NCI-H1105 treated with DMSO at 0.1 percent for 48 hours (cell line): ENCODE measurements around the gene DYNC2I2.

Experiments
- DNase-seq: peaks from one replicate; lab custom pipeline; 2025; lab: John Stamatoyannopoulos, UW

Gene DYNC2I2

DNA sequence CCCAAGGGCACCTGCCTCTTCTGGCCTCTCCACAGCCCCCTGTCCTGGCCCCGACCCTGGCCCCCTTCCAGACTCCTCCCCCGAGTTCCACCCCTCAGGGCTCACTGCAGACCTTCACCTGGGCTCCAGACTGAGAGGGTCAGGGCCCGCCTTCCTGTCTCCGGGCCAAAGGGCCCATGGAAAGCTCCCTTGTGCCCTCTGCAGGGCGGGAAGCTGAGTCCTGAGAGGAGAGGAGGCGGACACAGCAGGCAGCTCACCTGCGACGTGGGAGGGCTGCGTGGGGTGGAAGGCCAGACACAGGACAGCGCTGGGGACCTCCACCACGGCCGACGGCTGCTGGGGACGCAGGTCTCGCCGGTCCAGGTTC is 20.6 kb downstream of the DYNC2I2 start:
- DNase-seq: peak; percentile 69

DNA sequence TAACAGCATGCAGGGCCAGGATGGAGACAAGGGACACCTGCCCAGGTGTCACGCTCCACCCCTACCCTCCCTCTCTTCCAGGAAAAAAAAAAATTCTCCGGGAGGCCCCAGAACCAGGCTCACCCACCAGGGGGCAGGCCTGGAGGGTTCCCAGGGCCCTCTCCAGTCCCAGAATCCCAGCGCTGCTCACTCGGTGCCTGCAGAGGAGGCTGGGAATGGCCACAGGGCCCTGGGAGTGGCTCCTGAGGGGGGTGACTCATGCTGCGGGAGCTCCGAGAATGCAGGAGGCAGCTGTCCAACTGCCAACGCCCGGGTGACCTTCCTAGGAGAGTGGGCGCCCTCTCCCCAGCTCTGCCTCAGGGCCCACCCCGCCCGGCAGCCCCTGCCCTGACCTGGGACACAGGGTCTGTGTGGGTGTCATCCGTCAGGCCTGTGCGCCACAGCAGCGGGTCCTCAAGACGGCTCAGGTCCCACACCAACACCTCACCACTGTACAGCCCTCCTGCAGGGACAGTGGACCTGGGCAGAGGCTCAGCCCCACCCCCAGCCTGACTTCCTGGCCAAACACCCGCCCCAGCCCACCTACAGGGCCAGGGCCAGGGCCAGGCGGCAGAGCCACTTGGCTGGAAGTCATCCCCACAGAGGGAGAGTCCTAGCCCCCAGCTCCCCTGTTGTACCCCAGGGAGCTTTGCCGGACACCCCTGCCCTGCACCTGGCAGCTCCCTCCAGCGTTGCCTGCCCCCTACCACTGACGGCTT is 21.2 kb downstream of the DYNC2I2 start:
- peak; percentile 68 for DNase-seq

DNA sequence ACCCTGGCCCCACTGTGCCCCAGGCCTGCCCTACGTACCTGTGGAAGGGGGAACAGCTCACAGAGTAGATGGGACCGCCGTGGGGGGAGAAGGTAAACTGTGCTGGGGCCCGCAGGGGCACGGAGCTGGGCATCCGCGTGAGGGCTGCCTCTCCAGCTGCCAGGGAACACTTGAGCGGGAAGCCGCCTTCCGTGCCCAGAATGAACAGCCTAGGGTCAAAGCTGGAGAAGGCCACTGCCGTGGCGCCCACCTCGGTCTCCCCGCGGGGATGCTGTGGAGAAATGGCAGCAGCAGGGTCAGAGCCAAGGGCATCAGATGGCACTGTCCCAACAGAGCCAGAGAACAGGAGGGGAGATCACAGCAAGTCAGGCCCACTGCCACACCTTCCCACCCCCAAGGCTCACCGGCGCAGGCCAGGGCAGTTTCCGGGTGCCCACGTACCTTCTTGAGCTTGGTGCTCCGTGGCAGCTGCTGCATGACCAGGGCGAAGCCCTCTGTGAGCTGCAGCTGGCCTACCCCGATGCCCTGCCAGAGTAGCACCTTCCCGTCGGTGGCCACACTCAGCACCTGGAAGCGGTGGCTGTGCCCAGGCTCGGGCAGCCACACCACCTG is 21.9 kb downstream of the DYNC2I2 start:
- DNase-seq: no peak

GRCh38 chr9:128634111-128634510 is 22.5 kb downstream of the DYNC2I2 start:
- DNase-seq: no peak

DNA sequence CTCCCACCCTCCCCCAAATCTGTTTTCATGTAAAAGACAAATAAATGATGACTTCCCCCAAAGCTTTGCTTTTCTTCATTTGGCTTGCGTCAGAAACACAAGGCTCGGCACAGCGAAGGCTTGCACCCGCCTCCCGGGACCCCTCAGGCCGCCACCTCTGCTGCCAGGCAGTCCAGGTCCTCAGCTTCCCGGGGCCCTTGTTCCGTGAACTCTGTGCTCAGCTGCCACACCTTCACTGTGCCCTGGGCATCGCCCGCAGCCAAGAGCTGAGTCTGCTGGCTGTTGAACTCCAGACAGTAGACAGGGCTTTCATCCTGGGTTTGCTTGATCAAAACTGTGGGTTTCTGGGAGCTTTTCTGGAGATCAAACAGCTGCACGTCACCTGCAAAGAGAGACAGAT is 23.0 kb downstream of the DYNC2I2 start:
- no peak for DNase-seq

GRCh38 chr9:128633057-128633456 is 23.6 kb downstream of the DYNC2I2 start:
- no peak for DNase-seq

- DNase-seq: no peak
These were observed 24.2 kb downstream of the DYNC2I2 start for GRCh38 chr9:128632486-128632885.

GRCh38 chr9:128632066-128632465 is 24.6 kb downstream of the DYNC2I2 start:
- DNase-seq: no peak

- no peak for DNase-seq
These were observed 25.0 kb downstream of the DYNC2I2 start for GRCh38 chr9:128631636-128632035.

- no peak for DNase-seq
These were observed 26.6 kb downstream of the DYNC2I2 start for GRCh38 chr9:128629852-128630545.

DNA sequence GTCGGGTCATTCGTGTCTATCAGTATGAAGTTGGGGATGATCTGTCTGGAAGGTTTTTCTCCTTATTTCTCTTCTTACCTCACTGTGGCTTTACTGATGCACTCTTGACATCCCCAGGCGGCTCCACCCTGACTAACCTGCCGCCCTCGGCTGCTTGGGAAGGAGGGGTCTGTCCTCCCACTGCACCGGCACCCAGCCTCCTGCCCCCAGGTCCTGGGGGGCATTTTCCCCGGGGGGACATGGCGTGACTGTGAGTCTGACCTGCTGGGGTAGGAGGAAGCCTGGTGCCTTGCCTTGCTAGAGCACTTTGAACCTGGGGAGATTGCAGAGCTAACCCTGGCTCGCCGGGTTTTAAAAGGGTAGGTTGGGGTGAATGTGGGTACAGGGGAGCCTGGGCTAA is 27.5 kb downstream of the DYNC2I2 start:
- DNase-seq: no peak

GRCh38 chr9:128628471-128629048 is 28.1 kb downstream of the DYNC2I2 start:
- no peak for DNase-seq

DNA sequence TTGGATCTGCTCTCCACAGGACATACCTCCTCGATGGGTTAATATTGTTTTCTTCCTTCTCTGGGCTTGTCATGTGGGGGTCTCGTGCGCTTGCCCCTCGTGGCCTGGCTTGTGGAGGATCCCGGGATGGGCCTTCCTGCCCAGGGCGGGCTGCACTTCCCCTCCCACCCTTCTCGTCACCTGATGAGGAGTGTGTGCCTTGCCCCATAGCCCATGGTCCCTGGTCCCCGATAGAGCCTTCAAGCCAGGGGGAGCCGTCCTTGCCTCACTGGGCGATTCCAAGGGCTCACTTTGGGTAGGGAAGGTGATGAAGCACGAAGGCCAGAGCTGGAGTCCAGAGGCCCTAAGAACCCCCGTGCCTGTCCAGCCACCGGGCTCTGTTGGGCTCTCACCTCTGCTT is 28.7 kb downstream of the DYNC2I2 start:
- DNase-seq: no peak

DNA sequence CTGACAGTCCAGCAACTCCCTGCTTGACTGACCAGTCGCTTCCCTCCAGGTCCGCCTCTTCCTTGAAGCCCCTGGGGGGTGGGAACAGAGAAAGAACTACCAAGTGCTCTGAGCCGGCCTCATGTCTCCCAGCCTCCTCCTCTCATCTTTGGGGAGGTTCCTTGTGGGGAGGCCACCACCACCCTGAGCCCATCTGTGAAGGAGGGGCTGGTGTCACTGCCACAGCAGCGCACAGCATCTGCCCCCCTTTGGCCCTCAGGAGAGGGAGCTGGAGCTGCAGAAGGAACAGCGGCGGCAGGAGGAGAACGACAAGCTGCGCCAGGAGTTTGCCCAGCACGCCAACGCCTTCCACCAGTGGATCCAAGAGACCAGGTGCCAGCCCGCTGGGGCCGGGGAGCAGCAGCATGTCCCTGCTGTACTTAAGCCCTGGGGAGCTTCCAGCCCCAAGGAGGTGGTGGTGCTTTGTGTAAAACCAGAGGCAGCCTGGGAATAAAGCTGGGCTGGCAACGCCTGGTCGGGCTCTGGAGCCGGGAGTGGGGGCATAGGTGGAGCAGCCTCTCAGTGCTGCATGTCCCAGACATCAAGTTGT is 29.4 kb downstream of the DYNC2I2 start:
- DNase-seq: no peak

DNA sequence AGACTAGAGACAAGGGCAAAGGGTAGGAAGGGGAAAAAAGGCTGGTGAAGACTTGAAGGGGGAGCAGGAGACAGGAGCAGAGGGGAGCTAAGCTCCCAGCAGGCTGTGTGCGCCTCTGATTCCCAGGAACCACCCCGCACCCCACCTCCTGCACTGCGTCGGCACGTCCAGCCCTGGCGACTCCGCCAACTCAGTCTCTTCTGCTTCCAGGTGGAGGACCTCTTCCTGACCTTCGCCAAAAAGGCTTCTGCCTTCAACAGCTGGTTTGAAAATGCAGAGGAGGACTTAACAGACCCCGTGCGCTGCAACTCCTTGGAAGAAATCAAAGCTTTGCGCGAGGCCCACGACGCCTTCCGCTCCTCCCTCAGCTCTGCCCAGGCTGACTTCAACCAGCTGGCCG is 30.5 kb downstream of the DYNC2I2 start:
- DNase-seq: no peak

DNA sequence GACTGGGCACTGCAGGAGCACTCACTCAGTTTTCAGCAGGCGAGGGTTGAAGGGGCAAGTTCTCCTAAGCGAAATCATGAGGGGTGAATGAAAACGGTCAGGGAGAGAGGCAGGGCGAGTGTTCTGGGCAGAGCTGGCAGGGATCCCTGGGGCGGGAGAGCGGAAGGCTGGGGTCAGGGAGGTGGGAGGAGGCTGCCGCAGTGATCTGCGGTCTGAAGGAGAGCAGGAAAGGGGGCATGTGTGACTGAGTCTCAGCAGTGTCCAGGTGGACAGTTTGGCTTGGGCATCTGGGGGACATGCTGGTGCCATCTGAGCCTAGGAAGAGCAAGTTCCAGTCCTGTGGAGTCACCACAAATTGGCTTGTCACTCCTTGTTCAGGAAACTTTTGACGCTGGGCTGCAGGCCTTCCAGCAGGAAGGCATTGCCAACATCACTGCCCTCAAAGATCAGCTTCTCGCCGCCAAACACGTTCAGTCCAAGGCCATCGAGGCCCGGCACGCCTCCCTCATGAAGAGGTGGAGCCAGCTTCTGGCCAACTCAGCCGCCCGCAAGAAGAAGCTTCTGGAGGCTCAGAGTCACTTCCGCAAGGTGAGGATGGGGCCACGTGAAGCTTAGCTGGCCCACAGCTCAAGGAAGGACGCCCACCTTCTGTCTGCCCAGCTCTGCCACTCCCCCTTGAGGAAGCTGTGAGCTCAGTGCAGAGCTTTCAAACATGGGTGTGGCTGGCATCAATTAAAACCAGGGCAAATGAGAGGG is 31.1 kb downstream of the DYNC2I2 start:
- no peak for DNase-seq

GRCh38 chr9:128624566-128624965 is 32.1 kb downstream of the DYNC2I2 start:
- no peak for DNase-seq

GRCh38 chr9:128621730-128622455 is 34.8 kb downstream of the DYNC2I2 start:
- DNase-seq: no peak

GRCh38 chr9:128619779-128620178 is 36.9 kb downstream of the DYNC2I2 start:
- no peak for DNase-seq

GRCh38 chr9:128619127-128619526 is 37.5 kb downstream of the DYNC2I2 start:
- no peak for DNase-seq

GRCh38 chr9:128617943-128618342 is 38.7 kb downstream of the DYNC2I2 start:
- no peak for DNase-seq
